ENCODE results near the gene PSAP.

DNA sequence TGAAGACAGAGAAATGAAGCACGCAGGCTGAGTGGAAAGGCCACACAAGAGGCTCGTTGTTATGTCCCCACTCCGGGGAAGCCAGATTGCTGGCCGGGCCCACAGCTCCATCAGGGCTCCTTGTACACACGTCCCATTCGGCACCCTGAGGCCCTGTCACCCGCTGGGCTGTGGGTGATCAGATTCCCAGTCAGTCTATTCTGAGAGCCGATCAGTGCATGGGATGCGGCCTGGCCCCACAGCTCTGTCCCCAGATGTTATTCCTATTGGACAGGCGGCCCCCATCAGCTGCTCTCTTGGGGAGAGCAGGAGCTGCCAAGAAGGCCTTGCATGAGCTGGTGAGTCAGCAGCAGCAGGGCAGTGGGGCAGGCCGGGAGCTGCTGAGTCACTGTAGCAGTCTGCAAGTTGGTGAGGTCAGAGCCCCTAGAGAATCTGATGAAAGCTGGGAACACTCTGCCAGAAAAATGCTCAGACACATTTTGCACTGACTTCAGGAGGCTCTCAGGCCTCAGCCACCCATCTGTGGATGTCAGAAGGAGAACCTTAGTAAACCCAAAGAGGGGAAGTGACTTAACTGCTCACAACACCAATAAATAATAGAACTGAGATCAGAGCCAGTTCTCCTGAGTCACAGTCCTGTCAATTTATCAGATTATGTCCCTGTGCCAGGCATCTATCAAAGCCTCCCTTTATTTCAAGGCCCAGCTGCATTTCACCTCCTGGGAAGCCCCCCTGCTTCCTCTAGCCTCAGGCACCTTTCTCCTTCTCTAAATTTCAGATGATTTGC, 9.4 kb upstream of the PSAP start:
- TF ChIP-seq, protein P1, sequence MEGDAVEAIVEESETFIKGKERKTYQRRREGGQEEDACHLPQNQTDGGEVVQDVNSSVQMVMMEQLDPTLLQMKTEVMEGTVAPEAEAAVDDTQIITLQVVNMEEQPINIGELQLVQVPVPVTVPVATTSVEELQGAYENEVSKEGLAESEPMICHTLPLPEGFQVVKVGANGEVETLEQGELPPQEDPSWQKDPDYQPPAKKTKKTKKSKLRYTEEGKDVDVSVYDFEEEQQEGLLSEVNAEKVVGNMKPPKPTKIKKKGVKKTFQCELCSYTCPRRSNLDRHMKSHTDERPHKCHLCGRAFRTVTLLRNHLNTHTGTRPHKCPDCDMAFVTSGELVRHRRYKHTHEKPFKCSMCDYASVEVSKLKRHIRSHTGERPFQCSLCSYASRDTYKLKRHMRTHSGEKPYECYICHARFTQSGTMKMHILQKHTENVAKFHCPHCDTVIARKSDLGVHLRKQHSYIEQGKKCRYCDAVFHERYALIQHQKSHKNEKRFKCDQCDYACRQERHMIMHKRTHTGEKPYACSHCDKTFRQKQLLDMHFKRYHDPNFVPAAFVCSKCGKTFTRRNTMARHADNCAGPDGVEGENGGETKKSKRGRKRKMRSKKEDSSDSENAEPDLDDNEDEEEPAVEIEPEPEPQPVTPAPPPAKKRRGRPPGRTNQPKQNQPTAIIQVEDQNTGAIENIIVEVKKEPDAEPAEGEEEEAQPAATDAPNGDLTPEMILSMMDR (IDR thresholded peaks at IDR 0.05; ENCODE audit: low read depth, low read length, missing input control) = no peak
- TF ChIP-seq SP1 (IDR thresholded peaks at IDR 0.05) (peak; percentile 42), YY1 (IDR thresholded peaks at IDR 0.05) (no peak), RAD21 (IDR thresholded peaks at IDR 0.05) (peak in 1 of 2 donors; percentile 10), TAF1 (conservative IDR thresholded peaks at IDR 0.05) (no peak), FOXA1 (IDR thresholded peaks at IDR 0.05) (no peak), JUND (IDR thresholded peaks at IDR 0.05) (peak; percentile 92 to 96)
- TF ChIP-seq, protein P2, sequence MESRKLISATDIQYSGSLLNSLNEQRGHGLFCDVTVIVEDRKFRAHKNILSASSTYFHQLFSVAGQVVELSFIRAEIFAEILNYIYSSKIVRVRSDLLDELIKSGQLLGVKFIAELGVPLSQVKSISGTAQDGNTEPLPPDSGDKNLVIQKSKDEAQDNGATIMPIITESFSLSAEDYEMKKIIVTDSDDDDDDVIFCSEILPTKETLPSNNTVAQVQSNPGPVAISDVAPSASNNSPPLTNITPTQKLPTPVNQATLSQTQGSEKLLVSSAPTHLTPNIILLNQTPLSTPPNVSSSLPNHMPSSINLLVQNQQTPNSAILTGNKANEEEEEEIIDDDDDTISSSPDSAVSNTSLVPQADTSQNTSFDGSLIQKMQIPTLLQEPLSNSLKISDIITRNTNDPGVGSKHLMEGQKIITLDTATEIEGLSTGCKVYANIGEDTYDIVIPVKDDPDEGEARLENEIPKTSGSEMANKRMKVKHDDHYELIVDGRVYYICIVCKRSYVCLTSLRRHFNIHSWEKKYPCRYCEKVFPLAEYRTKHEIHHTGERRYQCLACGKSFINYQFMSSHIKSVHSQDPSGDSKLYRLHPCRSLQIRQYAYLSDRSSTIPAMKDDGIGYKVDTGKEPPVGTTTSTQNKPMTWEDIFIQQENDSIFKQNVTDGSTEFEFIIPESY (IDR thresholded peaks at IDR 0.05) = no peak
- TF ChIP-seq, protein P3, sequence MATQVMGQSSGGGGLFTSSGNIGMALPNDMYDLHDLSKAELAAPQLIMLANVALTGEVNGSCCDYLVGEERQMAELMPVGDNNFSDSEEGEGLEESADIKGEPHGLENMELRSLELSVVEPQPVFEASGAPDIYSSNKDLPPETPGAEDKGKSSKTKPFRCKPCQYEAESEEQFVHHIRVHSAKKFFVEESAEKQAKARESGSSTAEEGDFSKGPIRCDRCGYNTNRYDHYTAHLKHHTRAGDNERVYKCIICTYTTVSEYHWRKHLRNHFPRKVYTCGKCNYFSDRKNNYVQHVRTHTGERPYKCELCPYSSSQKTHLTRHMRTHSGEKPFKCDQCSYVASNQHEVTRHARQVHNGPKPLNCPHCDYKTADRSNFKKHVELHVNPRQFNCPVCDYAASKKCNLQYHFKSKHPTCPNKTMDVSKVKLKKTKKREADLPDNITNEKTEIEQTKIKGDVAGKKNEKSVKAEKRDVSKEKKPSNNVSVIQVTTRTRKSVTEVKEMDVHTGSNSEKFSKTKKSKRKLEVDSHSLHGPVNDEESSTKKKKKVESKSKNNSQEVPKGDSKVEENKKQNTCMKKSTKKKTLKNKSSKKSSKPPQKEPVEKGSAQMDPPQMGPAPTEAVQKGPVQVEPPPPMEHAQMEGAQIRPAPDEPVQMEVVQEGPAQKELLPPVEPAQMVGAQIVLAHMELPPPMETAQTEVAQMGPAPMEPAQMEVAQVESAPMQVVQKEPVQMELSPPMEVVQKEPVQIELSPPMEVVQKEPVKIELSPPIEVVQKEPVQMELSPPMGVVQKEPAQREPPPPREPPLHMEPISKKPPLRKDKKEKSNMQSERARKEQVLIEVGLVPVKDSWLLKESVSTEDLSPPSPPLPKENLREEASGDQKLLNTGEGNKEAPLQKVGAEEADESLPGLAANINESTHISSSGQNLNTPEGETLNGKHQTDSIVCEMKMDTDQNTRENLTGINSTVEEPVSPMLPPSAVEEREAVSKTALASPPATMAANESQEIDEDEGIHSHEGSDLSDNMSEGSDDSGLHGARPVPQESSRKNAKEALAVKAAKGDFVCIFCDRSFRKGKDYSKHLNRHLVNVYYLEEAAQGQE (IDR thresholded peaks at IDR 0.05) = no peak
- TF ChIP-seq, protein P4, sequence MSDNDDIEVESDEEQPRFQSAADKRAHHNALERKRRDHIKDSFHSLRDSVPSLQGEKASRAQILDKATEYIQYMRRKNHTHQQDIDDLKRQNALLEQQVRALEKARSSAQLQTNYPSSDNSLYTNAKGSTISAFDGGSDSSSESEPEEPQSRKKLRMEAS (IDR thresholded peaks at IDR 0.05) = no peak

All from liver (tissue), 3 donors.